H9 (cell line): ENCODE data around the gene KSR1. TPM values are rescaled to one million over a fixed set of nuclear protein-coding genes. Genes with fewer than 3 reads are reported as not detected.

Experiments
- DNase-seq: peaks from one replicate; pipeline ENCODE4 v3.0.0-alpha.2; 2017
- H2AFZ ChIP-seq: one replicate; pipeline ENCODE4 v1.6.1; 2013; ENCODE audit warnings: mild to moderate bottlenecking, low read length, control low read depth, moderate library complexity
- H2AK5ac ChIP-seq: 2 replicates; pipeline ENCODE4 v1.6.1; 2013; ENCODE audit warnings: low read length, control low read depth, mixed read lengths; ENCODE audit not compliant: insufficient read length
- H2BK120ac ChIP-seq: one replicate; pipeline ENCODE4 v1.6.1; 2013; ENCODE audit warnings: low read depth, mild to moderate bottlenecking, low read length, control low read depth, inconsistent platforms; ENCODE audit not compliant: poor library complexity, severe bottlenecking
- H2BK12ac ChIP-seq: 2 replicates; pipeline ENCODE4 v1.6.1; 2013; ENCODE audit warnings: low read length, control low read depth, mixed read lengths, low read depth; ENCODE audit not compliant: insufficient read length
- H2BK15ac ChIP-seq: 2 replicates; pipeline ENCODE4 v1.6.1; 2013; ENCODE audit warnings: low read depth, low read length, control low read depth
- H2BK20ac ChIP-seq: one replicate; pipeline ENCODE4 v1.6.1; 2013; ENCODE audit warnings: low read depth, mild to moderate bottlenecking, low read length, control low read depth, inconsistent platforms; ENCODE audit not compliant: poor library complexity, severe bottlenecking
- H2BK5ac ChIP-seq: 2 replicates; pipeline ENCODE4 v1.6.1; 2013; ENCODE audit warnings: low read length, control low read depth, mixed read lengths; ENCODE audit not compliant: insufficient read length
- H3K14ac ChIP-seq: 2 replicates; pipeline ENCODE4 v1.6.1; 2013; ENCODE audit warnings: low read length, control low read depth; ENCODE audit not compliant: insufficient read depth
- H3K18ac ChIP-seq: 2 replicates; pipeline ENCODE4 v1.6.1; 2013; ENCODE audit warnings: low read depth, mild to moderate bottlenecking, mixed read lengths, low read length, control low read depth; ENCODE audit not compliant: insufficient read length
- H3K23ac ChIP-seq: 2 replicates; pipeline ENCODE4 v1.6.1; 2013; ENCODE audit warnings: low read length, control low read depth, mixed read lengths, low read depth; ENCODE audit not compliant: insufficient read length
- H3K23me2 ChIP-seq: 2 replicates; pipeline ENCODE4 v1.6.1; 2013; ENCODE audit warnings: low read depth, mild to moderate bottlenecking, mixed read lengths, low read length, control low read depth; ENCODE audit not compliant: insufficient read length, poor library complexity, severe bottlenecking
- H3K27ac ChIP-seq: 2 replicates; pipeline ENCODE4 v1.5.1; 2013; ENCODE audit warnings: low read length, control low read depth, mixed read lengths, low read depth; ENCODE audit not compliant: insufficient read length
- H3K27me3 ChIP-seq: 2 replicates; pipeline ENCODE4 v1.6.1; 2013; ENCODE audit warnings: low read length, control low read depth, inconsistent platforms; ENCODE audit not compliant: insufficient read depth
- H3K4ac ChIP-seq: 2 replicates; pipeline ENCODE4 v1.6.1; 2013; ENCODE audit warnings: low read depth, mild to moderate bottlenecking, control low read depth, inconsistent platforms, low read length, moderate library complexity
- H3K4me1 ChIP-seq: 2 replicates; pipeline ENCODE4 v1.6.1; 2013; ENCODE audit warnings: low read length, control low read depth, inconsistent platforms; ENCODE audit not compliant: insufficient read depth
- H3K4me2 ChIP-seq: 2 replicates; pipeline ENCODE4 v1.6.1; 2013; ENCODE audit warnings: low read length, control low read depth, mixed read lengths; ENCODE audit not compliant: insufficient read length, insufficient read depth
- H3K56ac ChIP-seq: 2 replicates; pipeline ENCODE4 v1.6.1; 2013; ENCODE audit warnings: low read depth, mild to moderate bottlenecking, mixed read lengths, low read length, control low read depth; ENCODE audit not compliant: insufficient read length
- H3K79me1 ChIP-seq: 2 replicates; pipeline ENCODE4 v1.6.1; 2013; ENCODE audit warnings: low read depth, mild to moderate bottlenecking, moderate library complexity, low read length, control low read depth, inconsistent platforms; ENCODE audit not compliant: insufficient read depth, poor library complexity, severe bottlenecking
- H3K79me2 ChIP-seq: 2 replicates; pipeline ENCODE4 v1.6.1; 2013; ENCODE audit warnings: low read length, control low read depth, inconsistent platforms; ENCODE audit not compliant: insufficient read depth
- H3K9ac ChIP-seq: 2 replicates; pipeline ENCODE4 v1.6.1; 2013; ENCODE audit warnings: low read length, control low read depth, mixed read lengths; ENCODE audit not compliant: insufficient read length; ENCODE audit errors: extremely low read depth
- H3K9me3 ChIP-seq: one replicate; pipeline ENCODE4 v1.6.1; 2013; ENCODE audit warnings: low read depth, low read length, inconsistent platforms; ENCODE audit not compliant: control insufficient read depth
- H3T11ph ChIP-seq: one replicate; pipeline ENCODE4 v1.6.1; 2013; ENCODE audit warnings: mild to moderate bottlenecking, low read length, control low read depth, inconsistent platforms
- H4K20me1 ChIP-seq: one replicate; pipeline ENCODE4 v1.6.1; 2013; ENCODE audit not compliant: control insufficient read depth, insufficient read length, insufficient read depth
- H4K5ac ChIP-seq: 2 replicates; pipeline ENCODE4 v1.6.1; 2013; ENCODE audit warnings: low read depth, mild to moderate bottlenecking, mixed read lengths, low read length, control low read depth; ENCODE audit not compliant: insufficient read length
- H4K8ac ChIP-seq: replicated peaks from 2 replicates; pipeline ENCODE4 v1.6.1; 2013; ENCODE audit warnings: low read length, control low read depth, mixed read lengths, low read depth; ENCODE audit not compliant: insufficient read length
- H4K91ac ChIP-seq: 2 replicates; pipeline ENCODE4 v1.6.1; 2013; ENCODE audit warnings: low read depth, mild to moderate bottlenecking, moderate library complexity, mixed read lengths, low read length, control low read depth; ENCODE audit not compliant: insufficient read length
- H3K27ac Mint-ChIP-seq, 3 experiments: 2 replicates in 2 of 3; 3 replicates in 1 of 3; pipeline ENCODE4 v1.8.0; 2020 to 2021; ENCODE audit warnings: mixed read lengths in 3 of 3, mild to moderate bottlenecking in 1 of 3, moderate library complexity in 1 of 3
- H3K27me3 Mint-ChIP-seq: 2 replicates; pipeline ENCODE4 v1.8.0; 2021; ENCODE audit warnings: low read depth, mild to moderate bottlenecking, moderate library complexity, mixed read lengths
- H3K36me3 Mint-ChIP-seq, 3 experiments: 2 replicates in 2 of 3; 3 replicates in 1 of 3; pipeline ENCODE4 v1.8.0; 2020 to 2021; ENCODE audit warnings: low read depth in 3 of 3, mixed read lengths in 3 of 3; ENCODE audit not compliant: insufficient read depth in 1 of 3
- H3K4me1 Mint-ChIP-seq, 2 experiments: 2 replicates each; pipeline ENCODE4 v1.8.0; 2020; ENCODE audit warnings: mixed read lengths in 2 of 2
- H3K4me3 Mint-ChIP-seq, 2 experiments: 2 replicates in 1 of 2; 3 replicates in 1 of 2; pipeline ENCODE4 v1.8.0; 2020 to 2021; ENCODE audit warnings: mild to moderate bottlenecking in 2 of 2, mixed read lengths in 2 of 2, moderate library complexity in 1 of 2
- H3K9me3 Mint-ChIP-seq, 2 experiments: 2 replicates in 1 of 2; 3 replicates in 1 of 2; pipeline ENCODE4 v1.8.0; 2020; ENCODE audit warnings: mild to moderate bottlenecking in 2 of 2, mixed read lengths in 2 of 2, moderate library complexity in 1 of 2
- CTCF ChIP-seq: fragments of 200-600 bp; sonication (generic); conservative IDR thresholded peaks from 3 replicates; pipeline ENCODE4 v1.8.0; 2021; ENCODE audit warnings: antibody characterized with exemption, mild to moderate bottlenecking
- WGBS: extraction: QIAGEN DNeasy Blood & Tissue Kit; methylation state at CpG from one replicate; pipeline ENCODE4 v1.1.7; 2013; ENCODE audit warnings: missing lambda C conversion rate, low lambda C conversion rate, mixed read lengths; ENCODE audit not compliant: insufficient read length; ENCODE audit errors: extremely low coverage; 5-methylcytosine and 5-hydroxymethylcytosine counted together
- total RNA-seq: library from RNA; stranded (reverse); gene quantifications from 2 replicates; pipeline ENCODE4 v1.2.1, GENCODE V29; 2021

Gene KSR1
- total RNA-seq, 1 experiment from 2014 or later = 44.9 TPM

- Mint-ChIP-seq H3K4me3 (no peak overlapping the region), H3K4me1 (peaks cover 71 to 80% of the 10 kb centered on the region in 2 experiments), H3K27me3 (no peaks in the 10 kb centered on the region), H3K27ac (peak overlapping the region; percentile 17 to 50 (median 42); a peak in 4 of 7 replicates), H3K36me3 (no peaks in the 10 kb centered on the region), H3K9me3 (no peaks in the 10 kb centered on the region)
- Histone ChIP-seq H3K23me2 (no peaks in the 10 kb centered on the region), H3K18ac (no peak overlapping the region), H4K20me1 (peaks cover 4% of the 10 kb centered on the region), H2AK5ac (no peak overlapping the region), H2BK20ac (no peak overlapping the region), H3K14ac (no peak overlapping the region), H3K4me1 (peaks cover 24% of the 10 kb centered on the region), H3K79me2 (peaks cover 13% of the 10 kb centered on the region; the same call in 1 of the 2 replicates), H3K9me3 (no peaks in the 10 kb centered on the region), H4K91ac (no peak overlapping the region), H3K4me2 (no peak overlapping the region), H4K5ac (no peak overlapping the region), H4K8ac (no peak overlapping the region), H2AFZ (no peak overlapping the region), H2BK120ac (no peak overlapping the region), H3T11ph (no peak overlapping the region), H2BK12ac (no peak overlapping the region), H3K9ac (no peak overlapping the region), H3K79me1 (no peaks in the 10 kb centered on the region), H2BK5ac (no peak overlapping the region), H3K56ac (no peak overlapping the region), H3K27me3 (no peaks in the 10 kb centered on the region), H3K4ac (no peak overlapping the region), H3K27ac (no peak overlapping the region), H3K23ac (no peak overlapping the region), H2BK15ac (no peak overlapping the region)
- no CpG with 5 or more reads among the region's 8 CpGs for WGBS
- no peak for TF ChIP-seq CTCF
- DNase-seq = no peak
Measured at GRCh38 chr17:27473748-27474609, 17.7 kb downstream of the KSR1 start.
